DMS79 (cell line): Measurements from ENCODE around the gene AP3B1.
A peak's percentile ranks its signal among the peaks of the same experiment; 100 is the strongest.

ENCODE experiments used
- DNase-seq: peaks from one replicate; lab custom pipeline; 2025; lab: John Stamatoyannopoulos, UW

Gene AP3B1

DNA sequence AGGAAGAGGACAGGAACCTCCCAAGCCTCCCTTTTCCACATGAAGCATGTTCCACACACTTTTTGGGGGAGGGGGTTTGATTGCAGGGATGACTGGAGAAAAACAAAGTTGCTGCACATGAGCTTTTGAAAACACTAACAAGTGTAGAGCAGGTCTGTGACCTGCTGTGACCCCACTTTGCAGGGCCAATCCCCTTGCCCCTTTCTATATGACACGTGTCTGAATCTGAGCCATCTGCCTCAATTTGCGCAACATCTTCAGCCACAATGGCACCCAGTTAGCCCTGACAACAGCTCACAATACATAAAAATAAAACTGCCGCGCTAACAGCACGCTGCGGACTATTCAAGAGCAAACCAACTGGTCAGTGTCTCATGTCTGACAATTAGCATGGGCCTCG, 290.6 kb downstream of the AP3B1 start:
- no peak for DNase-seq

DNA sequence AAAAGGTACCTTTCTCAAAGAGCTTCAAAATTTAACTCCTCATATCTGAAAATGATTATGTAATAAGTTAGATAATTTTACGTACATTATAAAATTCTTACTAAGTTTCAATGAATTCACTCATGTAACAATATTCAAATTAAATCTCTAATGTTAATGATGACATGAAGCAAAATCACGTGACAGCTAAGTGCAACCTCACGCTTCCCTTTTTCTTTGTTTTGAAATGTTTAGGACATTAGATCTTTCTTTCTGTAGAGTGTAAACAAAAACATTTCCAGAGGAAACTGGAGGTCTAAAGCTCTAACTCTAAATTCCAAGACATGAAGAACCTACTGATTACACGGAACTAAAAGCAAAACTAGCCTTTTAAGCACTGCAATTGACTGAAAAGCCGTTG, 291.0 kb downstream of the AP3B1 start:
- no peak for DNase-seq

DNA sequence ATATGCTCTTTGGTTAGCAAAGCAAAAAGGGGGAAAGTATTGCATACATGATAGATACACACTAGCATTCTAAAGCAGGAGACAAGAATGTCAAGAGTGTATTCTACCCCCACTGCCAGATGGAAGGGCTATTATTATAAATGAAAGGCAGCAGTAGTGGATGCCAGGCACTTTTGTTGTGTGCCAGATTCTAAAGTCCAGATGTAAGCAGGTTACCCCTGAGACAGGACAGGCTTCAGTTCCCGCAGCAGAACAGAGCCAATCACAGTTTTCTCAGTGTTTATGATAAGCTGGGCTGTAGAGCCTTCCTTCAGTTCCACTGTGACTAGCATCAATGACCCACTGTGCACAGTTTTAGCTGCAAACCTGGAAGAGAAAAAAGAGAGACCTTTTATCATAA, 291.8 kb downstream of the AP3B1 start:
- no peak for DNase-seq

DNA sequence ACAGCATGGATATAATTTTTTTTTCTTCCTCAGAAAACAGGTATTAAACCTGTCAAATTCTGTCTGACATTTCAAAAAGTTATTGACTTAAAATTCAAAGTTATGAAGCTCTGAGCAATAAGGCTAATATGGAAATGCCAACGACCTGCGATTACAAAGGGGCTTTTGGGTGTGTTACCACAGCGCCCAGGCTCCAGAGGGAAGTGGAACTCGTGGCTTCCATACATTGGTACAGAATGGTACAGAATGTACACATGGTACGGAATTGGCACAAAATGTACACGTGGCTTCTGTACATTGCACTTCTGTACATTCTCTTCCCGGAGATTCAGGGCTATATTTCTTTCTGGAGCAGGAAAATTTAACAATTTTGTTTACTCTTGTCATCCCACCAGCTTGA, 293.3 kb downstream of the AP3B1 start:
- no peak for DNase-seq

DNA sequence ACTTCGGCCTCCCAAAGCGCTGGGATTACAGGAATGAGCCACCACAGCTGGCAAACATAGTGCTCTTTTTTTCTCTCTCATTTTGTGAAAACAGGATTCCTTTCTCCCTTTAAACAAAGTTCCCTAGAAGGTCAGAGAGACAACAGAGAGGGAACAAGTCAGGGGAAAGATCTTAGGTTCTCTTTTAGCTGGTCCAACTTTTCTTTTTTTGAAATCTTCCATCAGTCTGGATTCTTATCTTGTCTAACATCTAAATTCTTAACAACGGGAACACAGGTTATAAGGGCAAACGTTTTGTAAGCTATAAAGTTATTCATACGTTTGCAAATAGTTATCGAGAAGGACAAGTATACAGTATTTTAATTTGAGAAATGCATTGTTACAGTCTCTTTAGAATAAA, 294.3 kb downstream of the AP3B1 start:
- DNase-seq: no peak

DNA sequence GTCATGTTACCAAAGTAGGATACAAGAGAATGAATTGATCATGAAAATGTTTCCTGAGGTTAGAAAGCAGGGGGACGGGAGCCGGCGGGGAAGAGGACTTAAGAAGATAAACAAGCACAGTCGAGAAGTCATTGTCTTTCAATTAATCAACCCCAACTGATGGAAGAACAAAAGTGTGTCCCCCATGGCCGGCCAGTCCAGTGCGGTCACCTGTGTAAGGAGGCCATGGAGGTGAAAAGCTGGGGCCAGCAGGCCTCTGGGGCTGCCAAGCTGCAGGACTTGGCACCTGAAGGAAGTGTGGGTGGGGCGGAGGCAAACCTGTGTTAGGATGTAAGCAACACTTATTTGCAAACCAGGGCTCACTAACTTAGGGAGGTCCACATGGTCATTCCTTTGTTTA, 295.1 kb downstream of the AP3B1 start:
- no peak for DNase-seq

DNA sequence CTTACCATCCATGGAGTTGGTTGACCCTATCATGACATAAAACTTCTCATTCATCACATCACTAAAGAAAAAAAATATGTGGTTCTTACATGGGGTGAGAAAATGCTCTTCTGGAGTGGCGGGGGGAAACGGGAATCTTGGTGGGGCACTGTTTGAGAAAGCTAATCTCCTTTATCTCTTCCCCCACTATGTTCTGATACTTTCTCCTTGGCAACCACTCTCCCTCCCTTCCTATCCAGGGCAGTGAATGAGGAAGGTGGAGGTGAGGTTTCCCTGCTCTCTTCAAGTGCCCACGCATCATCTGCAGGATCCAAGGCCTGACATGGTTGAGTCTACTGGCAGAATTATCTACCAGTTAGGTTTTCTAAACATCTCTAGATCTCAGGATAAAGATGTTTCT, 297.6 kb downstream of the AP3B1 start:
- DNase-seq: no peak

DNA sequence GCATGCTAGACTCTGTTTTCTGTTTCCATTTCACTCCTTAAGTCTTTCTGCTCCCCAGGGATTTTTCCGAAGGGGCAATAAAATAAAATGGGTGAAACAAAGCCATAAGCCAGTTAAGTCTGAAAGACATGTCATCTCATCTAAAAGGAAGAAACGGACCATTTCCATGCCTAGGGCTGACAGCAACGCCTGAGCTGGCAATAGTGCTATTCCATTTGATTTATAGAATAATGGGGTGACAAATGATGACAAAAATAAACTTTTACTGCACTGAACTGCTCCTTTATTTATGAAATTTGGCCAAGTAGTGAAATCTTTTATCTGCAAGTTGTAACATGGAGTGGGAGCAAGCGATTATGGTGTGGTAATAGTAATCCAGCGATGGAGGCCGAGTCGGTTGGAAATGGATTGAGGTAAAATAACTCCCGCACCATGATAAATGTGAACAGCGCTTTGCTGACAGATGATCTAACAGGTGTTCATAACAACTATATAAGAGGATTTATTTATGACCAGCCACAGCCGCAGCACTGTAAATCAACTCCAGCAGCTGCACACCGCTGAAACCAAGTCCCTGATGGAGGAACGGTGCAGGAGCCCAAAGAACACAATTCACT, 298.6 kb downstream of the AP3B1 start:
- DNase-seq: no peak

DNA sequence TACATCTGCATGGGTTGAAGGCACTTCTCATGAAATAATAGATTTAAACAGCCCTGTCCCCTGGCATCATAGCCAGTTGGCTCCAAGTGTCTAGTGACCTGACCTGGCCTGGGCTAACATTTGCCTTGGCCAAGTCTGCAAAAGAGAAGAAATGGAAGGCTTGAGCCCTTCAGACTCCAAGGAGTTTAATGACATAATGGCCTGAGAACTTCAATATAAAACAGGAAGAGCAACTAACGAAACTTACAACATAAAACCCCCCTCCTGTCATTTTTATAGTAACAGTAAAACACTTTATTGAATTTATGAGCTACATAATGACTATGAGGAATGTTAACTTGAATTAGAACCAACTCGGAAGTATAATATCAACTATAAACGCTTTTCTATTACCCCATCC, 299.6 kb downstream of the AP3B1 start:
- no peak for DNase-seq

DNA sequence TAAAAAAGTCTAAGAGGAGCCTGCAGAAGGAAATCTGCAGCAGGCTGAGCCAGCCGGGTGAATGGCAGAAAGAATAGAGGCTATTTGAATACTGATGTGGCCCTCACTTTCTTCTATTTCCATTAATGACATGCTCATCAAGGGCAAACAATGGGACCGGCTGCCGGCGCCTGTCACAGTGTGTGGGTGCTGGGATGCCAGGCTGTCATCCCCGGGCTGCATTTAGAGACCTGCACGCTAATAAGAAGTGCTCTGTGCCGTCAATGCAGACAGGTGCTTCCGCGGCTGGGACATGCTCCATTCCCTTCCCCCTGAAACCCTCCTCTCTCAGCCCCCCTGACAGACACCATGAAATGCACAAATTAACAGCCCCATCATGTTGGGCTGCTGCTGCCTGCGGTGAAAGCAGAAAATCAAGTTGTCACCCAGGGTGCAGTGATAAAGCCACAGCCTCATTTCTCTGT, 300.6 kb downstream of the AP3B1 start:
- no peak for DNase-seq

DNA sequence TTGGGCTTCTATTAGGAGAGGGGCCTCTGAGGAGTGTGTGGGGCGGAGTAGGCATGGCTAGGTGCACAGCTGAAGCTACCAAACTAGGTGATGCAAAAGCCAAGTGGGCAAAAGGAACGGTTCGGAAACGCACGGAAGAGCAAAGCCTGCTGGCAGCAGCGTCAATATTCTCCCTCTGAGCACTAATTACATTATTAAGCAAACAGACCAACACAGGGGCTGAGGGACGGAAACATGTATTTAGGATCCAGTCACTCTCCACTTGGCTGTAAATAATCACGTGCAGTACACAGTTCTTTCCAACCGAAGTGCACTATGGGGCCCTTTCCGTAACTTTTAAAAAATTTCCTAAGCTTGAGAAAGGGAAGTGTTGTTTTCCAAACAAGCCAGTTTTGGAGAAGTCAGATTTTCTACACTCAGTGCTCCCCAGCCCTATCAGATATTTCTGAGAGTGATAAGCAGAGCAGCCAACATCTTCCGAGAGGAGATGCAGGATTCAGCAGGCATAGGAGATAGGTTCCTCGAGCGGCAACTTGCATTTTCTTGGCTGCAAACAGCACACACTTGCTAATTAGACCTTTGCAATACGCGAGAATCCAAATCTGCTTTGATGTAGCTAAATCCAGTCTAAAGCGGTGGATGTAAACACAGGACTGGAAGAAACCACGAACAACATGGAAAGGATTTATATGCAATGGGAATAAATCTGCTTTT, 301.2 kb downstream of the AP3B1 start:
- no peak for DNase-seq

DNA sequence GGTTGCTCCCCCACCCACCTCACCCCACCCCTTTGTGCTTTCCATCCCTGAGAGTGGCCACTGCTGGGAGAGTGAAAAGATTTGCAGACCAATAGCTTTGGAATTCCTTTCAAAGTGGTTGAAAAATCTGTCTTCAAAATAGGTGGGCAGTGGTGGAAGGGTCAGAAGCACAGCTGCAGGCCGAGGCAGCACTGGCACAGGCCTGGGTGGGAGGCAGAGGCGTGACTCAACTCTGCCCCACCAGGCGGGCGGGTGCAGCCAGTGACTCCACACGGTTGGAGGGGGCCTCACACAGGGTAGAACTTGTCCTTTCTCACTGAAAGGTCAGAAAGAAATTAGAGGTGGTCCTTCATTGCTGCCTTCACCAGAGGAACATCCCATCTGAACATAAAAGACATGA, 303.4 kb downstream of the AP3B1 start:
- no peak for DNase-seq

DNA sequence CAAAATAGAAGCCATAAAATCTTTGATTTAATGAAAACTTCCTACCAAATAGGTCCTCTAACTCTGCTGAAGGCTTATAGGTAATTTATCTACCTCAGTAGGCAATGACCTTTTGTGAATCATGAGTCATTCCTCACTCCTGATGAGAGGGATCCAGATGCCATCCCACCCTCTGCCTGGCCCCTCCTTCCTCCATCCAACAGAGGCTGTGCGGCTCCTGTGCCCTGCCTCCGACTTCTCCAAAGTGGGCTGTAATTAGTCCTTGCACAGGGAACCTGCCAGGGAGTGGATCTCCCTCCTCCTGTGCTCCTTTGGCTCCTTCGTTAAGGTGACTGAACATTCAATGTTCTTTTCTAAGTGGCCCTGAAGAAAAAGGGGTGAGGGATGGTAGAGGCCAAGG, 304.5 kb downstream of the AP3B1 start:
- DNase-seq: no peak

DNA sequence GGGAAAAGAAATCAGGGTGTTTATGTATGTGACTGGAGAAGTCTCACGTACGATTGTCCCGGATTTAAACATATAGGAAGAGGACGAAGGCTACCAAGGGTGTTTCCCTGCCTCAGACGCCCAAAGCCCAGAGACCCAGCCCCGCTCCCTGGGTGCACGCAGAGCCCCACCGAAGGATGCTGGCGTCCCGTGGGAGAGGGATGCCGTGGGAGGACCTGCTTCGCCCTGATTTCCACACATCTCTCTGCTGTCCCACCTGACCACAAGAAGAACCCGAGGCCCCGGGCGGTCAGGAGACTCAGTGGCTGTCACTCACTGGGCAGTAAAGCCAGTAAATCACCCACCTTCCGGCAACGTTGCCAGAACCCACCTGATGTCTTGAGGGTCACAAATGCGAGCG, 306.5 kb downstream of the AP3B1 start:
- no peak for DNase-seq

DNA sequence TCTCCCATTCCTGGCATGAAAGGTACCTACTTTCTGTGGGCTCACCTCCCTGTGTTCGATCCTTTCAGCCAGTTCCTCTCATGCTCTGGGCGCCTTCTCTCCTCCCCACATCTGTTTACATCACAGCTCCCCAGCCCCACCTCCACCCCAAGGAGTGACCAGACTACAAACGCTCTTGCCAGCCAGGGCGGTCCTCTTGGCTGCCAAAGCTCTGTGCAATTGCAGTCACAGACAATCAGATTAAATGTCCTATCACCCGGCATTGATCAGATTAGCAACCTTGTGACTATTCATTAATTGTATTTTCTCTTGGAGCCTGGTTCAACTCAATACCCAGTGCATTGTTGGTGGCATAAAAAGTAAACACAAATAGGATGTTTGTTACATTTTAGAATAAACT, 307.2 kb downstream of the AP3B1 start:
- DNase-seq: no peak

DNA sequence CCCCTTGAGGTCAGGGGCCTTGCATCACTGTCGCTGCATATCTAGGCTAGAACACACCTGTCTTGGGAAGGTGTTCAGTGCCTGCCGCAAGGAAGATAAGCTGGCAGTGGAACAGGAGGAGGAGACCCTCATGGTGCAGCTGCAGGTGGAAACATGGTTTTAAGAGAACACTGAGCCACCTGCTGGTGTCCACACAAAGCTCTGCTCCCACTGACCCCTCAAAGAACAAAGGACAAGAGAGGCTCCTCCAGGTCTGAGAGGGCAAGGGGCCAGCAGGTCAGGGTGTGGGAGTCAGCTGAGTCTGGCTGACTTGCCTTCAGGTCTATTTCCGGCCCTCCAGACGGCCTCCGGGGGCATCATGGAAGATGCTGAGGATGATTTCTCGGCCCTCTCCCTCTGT, 308.2 kb downstream of the AP3B1 start:
- DNase-seq: no peak

DNA sequence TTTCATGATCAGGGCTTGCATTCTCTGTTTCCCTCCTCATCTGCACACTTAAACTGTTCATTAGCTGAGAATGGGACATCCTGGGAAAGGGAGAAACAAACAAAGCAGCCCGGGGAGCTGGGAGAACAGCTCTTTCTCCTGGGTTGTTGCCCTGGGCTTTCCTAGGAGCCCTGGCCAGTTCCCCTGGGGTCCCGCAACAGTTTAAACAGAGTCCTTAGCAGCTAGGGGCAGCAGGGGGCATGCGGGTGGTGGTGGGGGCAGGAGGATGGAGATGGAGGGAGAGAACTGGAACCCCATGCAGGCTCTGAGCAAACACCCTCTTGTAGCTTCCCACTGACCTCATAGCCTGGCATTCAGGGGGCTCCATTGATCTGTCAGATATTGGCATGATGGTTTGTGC, 309.3 kb downstream of the AP3B1 start:
- DNase-seq: no peak

DNA sequence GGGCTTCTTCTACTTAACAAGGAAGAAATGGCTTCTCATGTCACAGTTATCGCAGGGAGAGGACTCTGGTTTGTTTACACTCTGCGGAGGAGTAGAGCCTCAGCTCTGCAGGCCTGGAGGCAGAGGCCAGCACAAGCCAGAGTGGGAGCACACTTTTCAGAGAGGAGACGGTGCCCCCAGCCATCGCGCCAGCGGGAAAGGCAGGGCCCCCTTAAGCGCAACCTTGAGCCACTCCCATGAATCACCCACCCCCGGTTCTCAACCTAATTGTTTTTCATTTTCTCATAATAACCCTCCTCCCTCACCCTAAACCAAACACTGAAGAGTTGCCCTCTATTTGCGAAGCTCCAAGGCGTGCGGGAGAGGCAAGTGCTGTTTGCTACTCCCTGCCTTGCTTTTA, 309.9 kb downstream of the AP3B1 start:
- DNase-seq: no peak

DNA sequence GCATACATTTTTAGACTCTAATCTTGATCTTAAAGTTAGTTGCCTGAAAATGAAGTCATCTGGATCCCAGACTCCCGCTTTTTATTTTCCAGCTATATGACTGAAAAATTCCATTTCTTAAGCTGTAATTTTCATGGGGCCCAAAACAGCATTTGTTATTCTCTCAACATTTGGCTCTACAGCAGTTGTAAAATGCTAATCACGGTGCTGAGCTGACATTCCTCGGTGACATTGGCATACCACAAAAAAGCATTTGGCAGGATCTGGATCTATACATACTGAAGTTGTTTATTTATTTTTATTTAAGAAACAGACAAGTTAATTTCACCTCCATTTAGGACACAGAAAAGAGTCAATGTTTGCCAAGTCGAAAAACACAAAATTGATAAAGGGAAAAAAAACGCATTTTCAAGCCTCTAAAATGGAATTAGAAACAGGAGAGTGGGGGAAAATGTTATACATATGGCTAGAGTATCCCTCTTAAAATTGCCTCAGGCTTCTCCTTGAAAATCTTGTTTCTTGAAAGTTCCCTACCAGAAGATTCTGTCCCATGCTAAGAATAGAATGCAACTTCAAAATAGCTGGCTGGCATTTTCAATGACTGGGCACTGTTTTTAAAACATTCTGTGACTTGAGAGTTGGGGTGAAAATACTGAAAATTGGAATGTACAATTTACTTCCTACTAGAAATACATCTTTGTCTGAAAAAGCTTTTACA, 310.9 kb downstream of the AP3B1 start:
- no peak for DNase-seq

DNA sequence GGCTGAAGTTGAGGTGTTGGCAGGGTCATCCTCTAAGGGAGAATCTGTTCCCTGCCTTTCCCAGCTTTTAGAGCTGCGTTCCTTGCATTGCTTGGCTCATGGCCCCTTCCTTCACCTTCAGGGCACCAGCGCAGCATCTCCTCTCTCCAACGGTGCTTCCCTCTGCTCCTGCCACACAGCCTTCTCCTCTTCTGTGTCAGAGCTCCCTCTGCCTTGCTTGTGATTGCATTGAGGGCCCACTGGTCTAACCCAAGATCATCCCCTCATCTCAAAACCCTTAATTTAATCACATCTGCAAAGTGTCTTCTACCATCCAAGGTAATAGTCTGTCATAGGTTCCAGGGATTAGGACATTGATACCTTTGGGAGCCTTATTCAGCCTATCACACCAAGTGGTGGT, 312.7 kb downstream of the AP3B1 start:
- DNase-seq: no peak

DNA sequence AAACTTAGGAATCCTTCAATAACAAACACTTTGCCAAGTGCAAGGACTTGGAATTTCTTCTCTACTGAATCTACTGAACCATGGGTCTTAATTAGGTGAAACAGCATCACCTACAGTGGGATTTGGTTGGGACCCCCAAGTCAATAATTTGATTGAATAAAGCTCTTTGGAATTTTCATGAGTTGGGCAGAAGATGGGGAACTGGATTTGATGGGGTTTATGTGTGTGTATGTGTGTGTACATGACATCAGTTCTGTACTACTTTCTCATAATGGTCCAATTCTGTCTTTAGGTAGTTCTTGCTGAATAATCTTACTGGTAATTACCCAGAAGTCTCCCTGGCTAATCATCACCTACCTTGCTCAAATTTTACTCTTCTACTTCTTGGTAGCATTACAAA, 319.9 kb downstream of the AP3B1 start:
- DNase-seq: no peak

DNA sequence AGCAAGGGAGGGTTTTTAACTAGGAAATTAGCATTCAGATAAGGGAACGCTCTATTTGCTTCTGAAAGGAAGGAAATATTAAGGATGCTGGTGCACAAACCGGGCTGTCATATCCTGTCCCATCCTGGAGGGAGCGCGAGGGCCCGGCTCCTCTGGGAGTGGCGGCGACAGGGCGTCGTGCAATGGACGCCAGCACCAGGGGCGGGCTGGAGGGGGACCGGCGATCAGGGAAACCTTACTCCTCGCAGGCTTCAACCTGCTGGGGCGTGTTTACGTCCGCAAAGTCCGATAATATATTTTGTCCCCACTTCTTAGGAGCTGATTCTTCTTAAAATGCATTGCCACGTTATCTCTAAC, 321.3 kb downstream of the AP3B1 start:
- no peak for DNase-seq

DNA sequence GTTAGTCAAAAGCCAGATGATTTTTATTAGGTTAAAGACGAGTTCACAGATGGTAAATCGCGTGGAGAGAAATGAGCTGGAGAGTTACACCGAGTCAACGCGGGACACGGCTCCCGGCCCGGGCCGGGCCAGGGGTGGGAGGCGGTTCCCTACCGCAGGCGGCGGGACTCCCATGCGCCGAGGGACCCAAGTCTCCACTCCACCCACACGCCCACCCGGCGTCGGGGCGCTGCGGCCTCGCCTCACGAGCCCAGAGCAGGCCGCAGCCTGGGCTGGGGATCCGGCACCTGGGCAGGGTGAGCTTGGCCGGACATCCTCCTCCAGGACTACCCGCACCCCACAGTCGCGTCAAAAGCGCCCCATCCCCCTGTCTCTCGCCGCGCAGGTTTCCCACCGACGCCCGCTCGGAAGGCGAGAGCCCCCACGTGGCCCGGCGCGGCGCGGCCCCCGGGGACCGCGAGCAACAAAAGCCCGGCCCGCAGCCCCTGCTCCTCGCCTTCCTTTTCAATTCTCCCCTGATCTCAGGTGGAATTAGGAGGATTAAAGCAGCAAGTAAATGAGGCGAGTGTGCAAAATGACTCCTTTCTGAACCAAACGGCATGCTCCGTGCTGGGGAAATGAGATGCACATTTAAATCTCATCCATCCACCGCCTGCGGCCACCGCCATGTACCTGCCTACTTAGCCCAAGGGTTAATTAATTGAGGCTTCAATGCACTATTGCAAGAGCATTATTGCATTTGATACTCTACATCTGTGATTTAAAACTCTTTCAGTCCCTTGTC, 321.8 kb downstream of the AP3B1 start:
- peak; percentile 0 for DNase-seq
